Fibroblast of skin of back (primary cell): ENCODE data around the gene LRFN5.

ENCODE experiments used
- DNase-seq: peaks from one replicate; pipeline ENCODE4 v3.0.0-alpha.2; 2013

The LRFN5 gene

DNA sequence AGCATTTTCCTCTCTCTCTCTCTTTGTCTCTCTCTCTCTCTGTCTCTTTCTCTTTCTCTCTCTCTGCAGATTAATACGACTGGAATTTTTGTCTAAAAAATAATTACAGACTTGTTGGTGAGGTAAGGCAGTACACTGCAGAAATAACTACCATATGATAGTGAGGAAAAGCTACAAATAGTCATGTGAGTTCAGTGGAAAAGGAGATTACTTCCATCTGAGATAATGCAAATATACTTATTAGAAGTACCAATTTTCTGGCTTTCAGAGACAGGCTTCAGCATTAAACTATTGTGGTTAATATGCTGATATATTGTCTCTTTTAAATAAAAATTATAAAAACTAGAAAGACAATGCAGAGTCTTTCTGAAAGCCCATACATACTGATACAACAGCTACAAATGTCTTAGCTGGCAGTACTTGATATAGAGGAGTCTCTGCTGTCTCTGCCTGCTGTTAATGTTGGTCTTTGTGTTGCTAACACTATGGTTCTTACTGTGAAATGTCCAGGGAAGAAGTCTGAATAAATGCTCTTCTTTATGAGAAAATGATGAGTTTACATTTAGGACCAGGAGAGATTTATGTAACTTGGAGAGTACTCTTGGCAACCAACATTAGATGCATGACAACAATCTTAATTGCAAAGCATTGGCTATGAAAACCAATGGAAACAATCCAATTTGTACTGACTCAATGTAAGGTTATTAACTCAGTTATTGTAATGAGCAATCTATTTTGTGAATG, 167.0 kb downstream of the LRFN5 start:
- no peak for DNase-seq

DNA sequence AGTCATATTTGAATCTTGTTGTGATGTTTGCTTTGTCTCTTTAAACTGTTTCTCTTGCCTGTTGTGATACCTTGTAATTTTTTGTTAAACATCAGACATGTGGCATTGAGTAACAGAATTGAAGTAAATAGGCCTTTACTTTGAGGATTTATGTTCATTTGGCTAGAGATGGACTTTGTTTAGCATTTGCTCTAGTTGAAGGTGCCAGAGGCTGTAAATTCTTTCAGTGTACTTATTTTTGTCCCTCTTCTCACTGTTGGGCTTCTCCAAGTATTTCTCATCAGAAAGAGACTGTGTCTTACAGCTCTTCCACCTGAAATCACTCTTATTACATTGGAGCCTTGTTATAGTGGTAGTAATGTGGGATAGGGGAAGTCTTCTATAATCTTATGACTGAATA, 175.8 kb downstream of the LRFN5 start:
- DNase-seq, result no peak

DNA sequence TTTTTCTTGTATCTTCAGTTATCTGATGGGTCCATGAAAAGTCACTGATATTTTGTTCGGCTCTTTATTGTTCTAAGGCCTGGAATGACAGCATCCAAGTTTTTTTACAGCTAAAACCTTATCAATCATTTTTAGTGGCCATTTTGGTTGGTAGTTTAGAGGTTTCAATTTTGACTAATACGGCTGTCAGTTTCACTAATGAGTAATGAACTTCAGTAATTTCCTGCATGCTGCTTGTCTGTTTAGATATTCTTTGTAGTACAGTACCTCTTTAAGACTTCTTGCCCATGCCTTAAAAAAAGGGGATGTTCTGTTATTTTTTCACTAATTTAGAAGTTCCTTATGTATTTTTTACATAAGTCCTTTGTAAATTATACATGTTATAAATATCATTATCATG, 176.7 kb downstream of the LRFN5 start:
- no peak for DNase-seq

DNA sequence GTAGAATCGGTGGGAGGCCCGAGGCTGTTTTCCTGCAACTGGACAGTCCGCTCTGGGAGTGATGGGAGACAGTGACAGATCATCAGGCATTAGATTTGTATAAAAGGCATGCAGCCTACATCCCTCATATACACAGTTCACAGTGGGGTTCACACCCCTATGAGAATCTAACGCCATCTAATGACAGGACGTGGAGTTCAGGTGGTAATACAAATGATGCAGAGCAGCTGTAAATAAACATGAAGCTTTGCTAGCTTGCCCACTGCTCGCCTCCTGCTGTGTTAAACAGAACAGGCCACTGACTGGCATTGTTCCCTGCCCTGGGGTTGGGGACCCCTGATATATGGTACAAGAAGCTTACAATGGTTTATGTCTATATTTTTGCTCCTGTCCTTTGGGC, 179.0 kb downstream of the LRFN5 start:
- DNase-seq, result no peak

DNA sequence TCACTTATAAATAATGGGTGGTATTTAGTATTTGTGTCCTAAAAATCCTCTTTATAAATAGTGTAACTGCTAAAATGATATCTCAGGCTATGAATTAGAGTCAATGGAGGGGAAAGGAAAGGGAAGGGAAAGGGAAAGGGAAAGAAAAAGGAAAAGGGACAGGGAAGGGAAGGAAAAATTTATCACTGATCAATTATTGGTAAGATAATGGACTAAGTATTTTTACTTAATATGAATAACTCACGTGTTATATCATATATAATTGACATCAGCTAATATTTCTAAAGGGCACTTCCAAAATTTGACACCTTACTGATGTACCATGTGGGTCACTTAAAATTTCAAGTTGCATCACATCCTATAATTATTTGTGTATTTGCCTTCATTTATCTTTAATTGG, 193.1 kb downstream of the LRFN5 start:
- DNase-seq, result no peak

DNA sequence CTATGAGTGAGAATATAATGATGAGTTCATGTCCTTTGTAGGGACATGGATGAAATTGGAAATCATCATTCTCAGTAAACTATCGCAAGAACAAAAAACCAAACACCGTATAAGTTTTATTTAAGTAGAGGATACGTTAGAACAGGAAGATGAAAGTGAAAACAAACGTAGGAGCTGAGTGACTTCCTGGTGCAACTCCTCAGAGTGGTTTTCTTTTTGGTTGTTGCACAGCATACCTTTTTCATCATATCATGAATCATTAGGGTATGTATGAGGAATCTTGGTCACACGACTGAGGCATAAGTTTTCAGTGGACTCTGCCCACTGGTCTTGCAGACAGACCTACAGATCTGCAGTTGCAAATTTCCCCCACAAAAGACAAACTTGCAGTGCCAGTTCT, 199.0 kb downstream of the LRFN5 start:
- DNase-seq, result no peak

DNA sequence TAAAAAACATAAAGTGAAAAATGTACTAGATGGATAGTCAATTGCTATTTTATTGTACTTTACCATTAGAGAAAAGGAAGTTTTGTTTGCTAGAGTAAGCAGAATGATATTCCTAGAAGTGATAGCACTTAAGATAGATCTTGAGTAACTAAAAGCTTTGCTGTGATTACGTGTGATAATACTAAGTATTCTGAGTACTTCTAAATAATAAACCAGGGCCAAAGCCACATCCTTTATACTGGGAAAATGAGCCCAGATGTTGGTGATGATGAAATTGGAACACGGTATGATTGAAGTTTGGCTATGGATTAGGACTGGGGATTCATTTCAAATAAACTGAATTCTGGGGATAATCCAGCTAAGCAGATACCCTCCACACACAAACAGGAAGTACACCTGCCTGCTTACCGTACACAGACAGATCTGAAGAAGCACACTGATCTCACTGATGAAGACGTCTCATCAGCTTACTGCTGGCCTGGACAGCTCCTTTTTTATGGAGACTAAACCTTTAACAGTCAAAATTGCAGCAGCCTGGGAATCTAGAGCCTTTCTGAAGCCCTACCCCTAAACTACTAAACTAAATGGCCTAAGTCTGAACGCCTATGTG, 199.8 kb downstream of the LRFN5 start:
- DNase-seq, result no peak

DNA sequence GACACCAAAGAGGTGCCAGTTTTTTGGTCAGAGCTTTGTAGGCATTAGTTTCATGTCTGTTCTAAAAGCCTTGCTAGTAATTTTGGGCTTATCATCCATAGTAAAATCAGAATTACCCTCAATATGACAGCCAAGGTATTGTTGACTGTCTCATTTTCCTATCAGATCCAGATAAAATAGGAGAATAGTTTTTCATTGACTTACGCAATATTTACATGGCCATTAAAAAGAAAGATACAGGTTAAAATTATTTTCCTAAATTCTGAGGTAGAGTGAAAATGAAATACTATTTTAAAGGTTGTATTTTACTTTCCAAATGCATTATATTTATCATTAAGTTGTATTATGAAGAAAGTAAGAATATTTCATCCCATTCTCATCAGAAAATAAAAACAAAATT, 203.7 kb downstream of the LRFN5 start:
- no peak for DNase-seq

DNA sequence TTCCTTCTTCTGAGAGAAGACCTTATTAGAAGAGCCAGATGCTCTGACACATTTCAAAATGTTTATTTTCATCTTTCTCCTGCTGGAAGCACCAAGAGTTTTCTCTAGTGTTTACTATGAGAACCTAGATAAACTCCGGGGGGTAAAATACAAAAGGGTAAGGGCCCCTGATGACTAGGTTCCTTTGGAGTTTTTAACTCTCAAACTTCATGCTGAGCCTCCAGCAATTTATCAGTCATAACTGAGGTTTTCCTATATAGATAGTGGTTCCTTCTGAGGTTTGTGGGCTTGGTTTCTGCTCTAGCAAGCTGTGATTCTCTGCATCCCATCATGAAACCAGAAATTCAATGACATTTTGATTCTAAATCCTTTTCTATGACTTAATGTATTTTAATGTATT, 210.9 kb downstream of the LRFN5 start:
- DNase-seq, result no peak

DNA sequence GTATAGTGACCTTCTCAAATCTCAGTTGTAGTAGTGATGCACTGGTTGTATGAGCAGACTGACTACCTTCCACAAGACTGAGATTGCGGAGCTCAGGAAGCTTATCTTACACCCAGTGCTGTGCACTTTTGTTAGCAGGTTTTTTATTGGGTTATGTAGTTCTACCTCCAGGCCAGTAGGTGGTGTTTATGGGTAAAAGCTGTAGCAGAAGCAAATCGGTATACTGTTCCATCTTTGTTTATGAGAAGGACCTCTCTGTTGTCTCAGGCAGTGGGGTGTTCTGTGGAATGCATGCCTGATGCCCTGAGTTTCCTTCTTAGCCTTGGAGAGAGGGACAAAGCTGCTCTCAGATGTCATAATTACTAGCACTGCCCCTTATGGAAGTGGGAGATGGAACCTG, 217.8 kb downstream of the LRFN5 start:
- DNase-seq, result no peak

DNA sequence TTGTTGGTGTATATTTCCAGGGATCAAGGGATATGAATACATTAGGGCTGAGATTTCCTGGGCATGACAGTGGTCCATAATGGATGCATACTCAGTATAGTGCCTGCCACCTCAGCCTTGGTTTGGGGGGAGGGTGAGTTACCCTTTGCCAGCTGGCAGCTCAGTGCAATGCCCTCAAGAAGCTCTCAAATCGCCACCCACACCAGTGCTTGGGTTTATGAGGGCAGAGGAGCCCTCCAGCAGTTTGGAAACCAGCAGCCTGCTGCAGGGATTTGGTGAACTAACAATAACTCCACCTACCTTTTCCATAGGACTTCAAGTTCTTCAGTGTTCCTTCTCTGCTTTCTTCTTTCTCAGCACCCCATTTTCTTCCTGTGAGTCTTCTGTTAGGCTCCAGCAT, 218.9 kb downstream of the LRFN5 start:
- no peak for DNase-seq

DNA sequence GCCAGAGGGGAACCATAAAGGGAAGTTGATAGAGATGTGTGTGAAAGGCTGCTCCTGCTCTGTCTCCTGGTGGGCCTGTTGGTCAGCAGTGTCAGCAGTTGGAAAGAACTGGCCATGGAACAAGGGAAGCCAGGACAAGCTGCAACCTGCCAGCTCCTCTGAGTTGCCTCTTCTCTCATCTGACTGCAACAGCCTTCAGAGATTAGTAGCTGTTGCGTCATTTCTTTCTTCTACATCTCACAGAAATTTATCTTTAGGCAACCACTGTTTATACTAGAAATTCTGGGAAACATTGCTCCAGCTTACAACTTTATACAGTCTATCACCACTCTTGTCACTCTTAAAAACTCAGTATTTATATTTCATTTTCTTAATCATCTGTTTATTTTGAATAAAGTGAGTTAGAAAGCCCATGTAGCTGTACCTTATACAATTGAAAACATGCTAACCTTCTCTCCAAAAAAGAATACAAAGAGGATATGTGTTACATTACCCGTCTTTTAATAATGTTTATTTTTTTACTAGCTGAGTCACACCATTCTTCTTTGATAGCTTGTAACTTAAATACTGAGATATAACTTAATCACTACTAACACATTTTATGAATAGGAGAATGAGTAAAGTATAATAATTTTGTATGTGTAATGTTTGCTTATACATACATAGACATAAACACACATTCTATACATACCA, 224.2 kb downstream of the LRFN5 start:
- no peak for DNase-seq

DNA sequence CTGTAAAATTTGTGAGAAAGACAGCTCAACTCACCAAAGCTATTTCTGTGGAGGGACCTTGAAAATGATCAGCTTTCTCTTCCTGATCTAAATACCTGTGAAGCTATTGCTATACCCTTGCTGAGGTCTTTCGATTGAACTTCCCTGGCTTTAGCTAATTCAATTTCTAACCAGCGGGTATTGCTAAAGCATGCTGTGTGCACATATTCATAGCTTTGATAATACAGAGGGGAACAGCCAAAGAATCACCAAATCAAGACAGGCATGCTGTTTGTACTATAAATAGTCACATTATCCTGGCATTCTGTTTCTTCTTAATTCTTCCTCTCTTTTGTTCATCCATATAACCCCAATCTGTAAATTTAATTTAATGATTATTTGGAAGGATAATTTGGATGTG, 233.0 kb downstream of the LRFN5 start:
- DNase-seq, result no peak

DNA sequence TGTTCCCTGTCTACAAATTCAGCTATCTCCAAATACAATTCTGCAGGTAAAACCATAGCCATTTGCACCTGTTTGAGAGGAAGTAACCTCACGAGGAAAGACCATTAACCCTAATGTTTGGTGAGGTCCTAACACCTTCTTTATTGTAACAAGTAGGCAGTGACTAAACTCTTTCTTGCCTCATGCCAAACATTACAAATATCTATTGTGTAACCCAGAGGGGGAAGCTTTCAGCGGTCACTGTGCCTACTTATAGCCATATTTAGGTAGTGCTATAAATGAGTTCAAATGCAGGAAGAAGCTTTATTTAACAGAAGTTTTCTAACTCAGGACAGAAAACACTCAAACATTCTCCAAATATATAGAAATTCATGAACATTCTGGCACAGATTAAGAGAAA, 252.7 kb downstream of the LRFN5 start:
- no peak for DNase-seq

DNA sequence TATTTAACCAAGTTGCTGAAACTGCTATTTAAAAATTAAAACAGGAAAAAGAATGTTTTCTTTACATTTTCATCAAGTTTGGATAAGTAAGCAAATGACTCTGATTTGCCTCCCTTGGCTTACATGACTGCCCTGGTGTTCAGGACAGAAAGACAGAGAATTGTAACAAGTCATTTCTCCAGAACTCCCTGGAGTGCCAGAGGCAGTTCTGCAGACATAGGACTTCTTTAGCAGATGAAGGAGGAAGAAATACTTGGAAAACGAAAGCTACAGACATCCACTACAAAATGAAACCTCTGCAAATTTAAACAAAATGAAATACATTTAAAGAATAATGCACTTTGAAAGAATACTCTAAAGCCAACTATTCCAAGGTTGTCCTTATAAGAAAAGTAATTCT, 253.9 kb downstream of the LRFN5 start:
- DNase-seq, result no peak

DNA sequence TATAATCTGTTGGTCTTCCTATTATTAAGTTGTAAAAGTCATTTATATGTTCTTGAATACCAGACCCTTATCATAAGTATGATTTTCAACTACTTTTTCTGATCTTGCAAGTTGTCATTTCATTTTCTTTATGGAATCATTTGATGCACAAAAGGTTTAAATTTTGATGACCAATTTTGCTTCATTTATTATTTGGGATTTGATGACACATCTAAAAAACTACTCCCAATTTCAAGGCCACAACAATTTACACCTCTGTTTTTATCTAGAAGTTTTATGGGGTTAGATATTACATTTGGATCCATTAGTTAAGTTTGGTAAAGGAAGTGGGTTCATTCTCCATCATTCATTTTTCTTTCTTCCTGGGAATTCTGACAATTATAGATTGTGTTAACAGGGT, 259.2 kb downstream of the LRFN5 start:
- DNase-seq, result no peak

DNA sequence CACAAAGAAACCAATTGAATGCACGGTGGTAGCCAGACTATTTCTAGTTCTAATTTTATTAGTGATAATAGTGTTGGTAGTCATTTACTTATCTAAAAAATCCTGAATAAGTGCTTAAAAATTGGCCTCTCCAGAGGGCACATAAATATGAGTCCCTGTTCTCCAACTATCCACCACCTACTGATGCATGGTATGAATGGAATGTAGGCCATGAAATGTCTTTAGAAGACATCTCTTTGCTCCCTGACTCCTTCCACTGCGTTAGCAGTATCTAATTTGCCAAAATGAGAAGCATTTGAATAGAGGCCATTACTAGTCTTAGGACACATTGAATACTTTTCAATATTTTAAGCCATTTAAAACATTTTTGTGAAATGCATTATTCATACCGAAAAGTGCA, 261.7 kb downstream of the LRFN5 start:
- DNase-seq, result peak; percentile 63

DNA sequence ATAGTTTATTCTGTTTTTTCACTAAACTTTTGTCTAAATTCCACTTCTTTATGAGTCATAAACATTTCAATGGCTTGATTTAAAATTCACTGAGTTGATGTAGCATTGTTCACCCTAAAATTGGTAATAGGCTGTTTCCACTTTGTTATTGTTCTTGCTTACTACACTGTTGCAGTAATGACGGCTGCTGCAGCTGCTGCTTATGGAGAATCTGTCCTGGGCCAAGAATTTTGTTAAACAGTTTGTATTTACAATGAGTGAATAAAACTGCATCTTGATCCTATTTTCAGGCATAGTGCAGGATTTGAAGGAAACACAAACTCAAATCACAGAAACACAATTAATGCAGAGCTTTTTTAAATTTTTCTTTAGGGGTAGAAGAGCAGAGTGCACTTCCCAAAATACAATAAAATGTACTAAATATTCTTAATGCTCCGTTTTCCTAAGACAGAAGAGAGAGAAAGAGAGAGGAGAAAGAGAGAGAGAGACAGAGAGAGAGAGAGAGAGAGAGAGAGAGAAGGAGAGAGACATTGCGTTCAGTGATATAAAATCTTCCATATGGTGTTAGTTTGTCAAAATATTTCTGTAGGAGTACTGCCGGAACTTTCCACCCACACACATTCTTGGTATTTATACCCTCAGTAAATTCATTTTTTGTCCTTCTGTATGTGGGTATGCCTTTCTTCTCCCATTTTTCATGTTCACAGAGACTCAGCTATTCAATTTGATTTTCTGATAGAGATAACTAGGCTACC, 266.4 kb downstream of the LRFN5 start:
- DNase-seq, result peak; percentile 15

DNA sequence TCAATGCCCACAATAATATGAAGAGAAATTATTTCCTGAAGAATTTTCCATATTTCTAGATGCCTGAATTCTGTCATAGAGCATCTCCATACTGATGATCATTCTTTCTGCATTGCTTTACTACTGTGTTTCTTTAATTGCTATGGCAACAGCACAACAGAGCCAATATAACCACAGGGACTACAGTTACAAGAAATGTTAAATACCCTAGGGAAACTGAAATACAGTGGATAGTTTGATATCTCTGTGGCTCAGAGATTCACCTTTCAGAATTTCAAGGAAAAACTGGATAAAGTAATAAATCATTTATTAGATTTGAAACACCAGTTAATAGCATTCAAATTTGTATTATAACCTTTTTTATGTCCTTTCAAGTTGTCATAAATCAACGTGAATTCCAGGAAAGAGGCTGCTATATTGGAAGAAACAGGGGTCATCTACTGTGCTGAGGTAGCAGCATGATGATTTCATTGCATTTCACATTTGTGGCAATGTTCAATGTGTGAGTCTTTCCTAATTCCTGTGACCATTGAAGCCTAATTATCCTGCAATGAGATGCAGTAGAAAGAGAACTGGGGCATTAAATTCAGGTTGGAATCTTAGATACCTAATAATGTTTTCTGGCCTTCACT, 267.1 kb downstream of the LRFN5 start:
- peak; percentile 84 for DNase-seq

DNA sequence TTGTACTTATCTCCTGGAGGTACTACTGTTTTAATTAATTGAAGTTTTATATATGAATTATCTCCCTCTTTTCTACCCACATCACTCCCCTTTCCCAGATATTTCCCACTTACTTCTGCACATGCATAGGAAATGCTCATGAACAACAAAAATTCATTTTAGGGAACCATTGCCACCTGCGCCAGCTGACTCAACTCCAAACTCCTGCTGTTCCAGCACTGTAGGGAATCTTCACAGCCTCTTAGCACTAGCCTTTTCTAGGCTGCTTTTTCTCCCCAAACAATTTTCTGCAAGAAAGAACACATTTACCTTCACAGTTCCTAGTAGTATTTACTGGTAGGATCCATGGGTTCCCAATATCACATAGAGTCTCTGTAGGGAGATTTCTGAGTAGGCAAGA, 268.4 kb downstream of the LRFN5 start:
- DNase-seq, result no peak

DNA sequence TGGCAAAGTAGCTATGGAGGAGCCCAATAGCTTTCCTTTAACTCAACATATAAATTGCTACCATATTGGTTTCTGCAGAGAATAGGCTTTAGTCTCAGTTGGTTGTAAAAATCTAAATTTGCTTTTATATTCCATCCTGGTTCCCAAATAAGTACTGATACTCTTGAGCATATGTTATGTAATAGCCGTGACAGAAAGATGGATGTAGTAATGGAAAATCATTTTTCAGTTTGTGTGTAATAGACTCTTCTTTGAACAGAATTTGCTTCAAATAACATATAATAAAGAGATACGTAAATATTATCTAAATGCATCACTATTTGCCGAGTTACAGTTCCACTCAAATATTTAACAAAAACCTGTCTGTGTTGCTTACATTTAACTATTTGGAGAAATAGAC, 271.6 kb downstream of the LRFN5 start:
- DNase-seq, result no peak

DNA sequence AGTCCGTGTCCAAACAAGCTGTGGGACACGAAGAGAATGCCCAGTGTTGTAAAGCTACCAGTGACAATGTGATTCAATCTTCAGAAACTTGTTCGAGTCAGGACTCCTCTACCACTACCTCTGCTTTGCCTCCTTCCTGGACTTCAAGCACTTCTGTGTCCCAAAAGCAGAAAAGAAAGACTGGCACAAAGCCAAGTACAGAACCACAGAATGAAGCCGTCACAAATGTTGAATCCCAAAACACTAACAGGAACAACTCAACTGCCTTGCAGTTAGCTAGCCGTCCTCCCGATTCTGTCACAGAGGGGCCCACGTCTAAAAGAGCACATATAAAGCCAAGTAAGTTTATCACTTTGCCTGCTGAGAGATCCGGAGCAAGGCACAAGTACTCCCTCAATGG, 284.9 kb downstream of the LRFN5 start:
- DNase-seq, result no peak

DNA sequence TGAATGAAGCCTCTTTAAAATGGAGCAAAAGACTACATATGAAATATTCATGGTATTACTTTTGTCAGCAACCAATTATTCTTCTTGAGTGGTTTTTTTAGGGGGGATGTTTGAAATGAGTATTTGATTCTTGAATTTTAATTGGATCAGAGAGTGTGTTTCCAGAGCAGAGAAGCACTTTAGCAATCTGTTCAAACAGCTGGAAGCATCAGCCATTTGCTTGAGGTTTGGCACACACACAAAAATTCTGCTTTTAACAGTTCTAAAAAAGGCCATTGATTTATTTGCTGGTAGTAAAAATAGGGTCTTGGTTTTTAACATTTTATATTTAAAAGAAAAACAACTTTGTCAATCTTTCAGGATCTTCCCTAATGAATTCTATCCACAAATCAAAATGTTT, 292.7 kb downstream of the LRFN5 start:
- DNase-seq, result peak; percentile 2
